ENCODE results near the gene ZNF428.
"Not testable (repeated sequence)": the region's sequence is repeated elsewhere in the genome, so short reads cannot be mapped to it uniquely, and the experiment has no call there.

The ZNF428 gene

DNA sequence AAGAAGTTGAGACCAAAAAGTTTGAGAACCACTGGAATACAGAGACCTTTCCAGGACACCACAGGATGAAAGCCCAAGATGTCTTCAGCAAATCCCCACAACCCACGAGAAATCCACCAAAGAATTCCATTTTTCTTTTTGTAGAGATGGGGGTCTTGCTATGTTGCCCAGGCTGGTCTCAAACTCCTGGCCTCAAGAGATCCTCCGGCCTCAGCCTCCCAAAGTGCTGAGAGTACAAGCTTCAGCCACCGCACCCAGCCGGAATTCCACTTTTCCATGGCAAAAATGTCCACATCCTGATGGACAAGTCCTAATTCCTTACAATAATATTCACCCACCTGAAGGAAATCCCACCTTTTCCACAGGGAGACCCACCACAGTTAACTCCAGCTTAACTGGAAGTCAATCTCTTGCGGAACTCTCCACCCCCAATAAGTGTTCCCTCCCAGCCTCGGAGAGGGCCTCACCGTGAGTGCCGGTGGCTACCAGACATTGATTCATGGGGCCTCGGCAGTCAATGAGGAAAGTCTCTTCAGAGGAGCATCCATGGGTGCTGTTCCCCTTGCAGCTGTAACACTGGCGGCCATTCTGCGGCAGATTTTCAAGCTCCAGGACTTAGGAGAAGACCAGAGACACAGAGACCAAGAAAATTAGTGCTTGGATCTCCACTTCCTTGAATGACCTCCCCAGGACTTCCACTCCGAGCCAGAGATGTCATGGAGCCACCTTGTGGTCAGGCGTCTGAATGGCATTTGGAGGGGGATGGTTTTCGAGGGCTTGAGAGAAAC, 32.5 kb upstream of the ZNF428 start:
- no peaks in the 10 kb centered on the region; the same call in 1 of the 2 replicates for H3K36me3 ChIP-seq (ENCODE audit: insufficient read depth, low read length)
- H2AFZ ChIP-seq (ENCODE audit: low read length) = peak overlapping the region; percentile 84

DNA sequence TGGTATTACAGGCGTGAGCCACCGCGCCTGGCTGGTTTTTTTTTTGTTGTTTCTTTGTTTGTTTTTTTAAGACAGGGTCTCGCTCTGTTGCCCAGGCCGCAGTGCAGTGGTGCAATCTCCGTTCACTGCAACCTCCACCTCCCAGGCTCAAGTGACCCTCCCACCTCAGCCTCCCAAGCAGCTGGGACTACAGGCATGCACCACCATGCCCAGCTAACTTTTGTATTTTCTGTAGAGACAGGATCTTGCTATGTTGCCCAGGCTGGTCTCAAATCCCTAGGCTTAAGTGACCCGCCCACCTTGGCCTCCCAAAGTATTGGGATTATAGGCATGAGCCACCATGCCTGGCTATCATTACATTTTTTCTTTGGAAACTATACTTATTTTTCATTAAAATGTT, 30.8 kb upstream of the ZNF428 start:
- H3K9me3 ChIP-seq (ENCODE audit: insufficient read depth, low read depth, low read length); H4K20me1 ChIP-seq (ENCODE audit: insufficient read depth, low read length, poor library complexity, severe bottlenecking); H3K9ac ChIP-seq (ENCODE audit: low read depth, low read length, poor library complexity, severe bottlenecking); H3K4me1 ChIP-seq (ENCODE audit: insufficient read depth, low read length, poor library complexity, severe bottlenecking); H3F3A ChIP-seq (ENCODE audit: low read depth); H3K4me2 ChIP-seq (ENCODE audit: low read depth, low read length, poor library complexity, severe bottlenecking); H3K27me3 ChIP-seq (ENCODE audit: insufficient read depth, low read length, poor library complexity, severe bottlenecking); H3K79me2 ChIP-seq (ENCODE audit: insufficient read depth, low read length); H3K36me3 ChIP-seq (ENCODE audit: insufficient read depth, low read length); H3K4me3 ChIP-seq (ENCODE audit: low read length, poor library complexity, severe bottlenecking); H2AFZ ChIP-seq (ENCODE audit: low read length); H3K9me2 ChIP-seq (replicated peaks; ENCODE audit: low read depth, low read length): not testable (repeated sequence)

More for the DNA sequence above, 32.5 kb upstream of the ZNF428 start:
- H3K4me2 ChIP-seq (ENCODE audit: low read depth, low read length, poor library complexity, severe bottlenecking) = peak overlapping the region; percentile 8
- H3K4me3 ChIP-seq (ENCODE audit: low read length, poor library complexity, severe bottlenecking) = peak overlapping the region; percentile 25
- H3K79me2 ChIP-seq (ENCODE audit: insufficient read depth, low read length) = no peaks in the 10 kb centered on the region
- no peak overlapping the region for H3K9ac ChIP-seq (ENCODE audit: low read depth, low read length, poor library complexity, severe bottlenecking)
- H4K20me1 ChIP-seq (ENCODE audit: insufficient read depth, low read length, poor library complexity, severe bottlenecking) = no peaks in the 10 kb centered on the region
- TF ChIP-seq EZH2phosphoT487 (IDR thresholded peaks at IDR 0.05; ENCODE audit: borderline replicate concordance) (no peak), CTCF (conservative IDR thresholded peaks at IDR 0.05; ENCODE audit: low read length) (peak; percentile 88)
- no peaks in the 10 kb centered on the region for H3K4me1 ChIP-seq (ENCODE audit: insufficient read depth, low read length, poor library complexity, severe bottlenecking)
- no peaks in the 10 kb centered on the region for H3K9me3 ChIP-seq (ENCODE audit: insufficient read depth, low read depth, low read length)
- H3F3A ChIP-seq (ENCODE audit: low read depth) = no peaks in the 10 kb centered on the region
- no peaks in the 10 kb centered on the region for H3K27me3 ChIP-seq (ENCODE audit: insufficient read depth, low read length, poor library complexity, severe bottlenecking)
- no peaks in the 10 kb centered on the region for H3K9me2 ChIP-seq (replicated peaks; ENCODE audit: low read depth, low read length)

DNA sequence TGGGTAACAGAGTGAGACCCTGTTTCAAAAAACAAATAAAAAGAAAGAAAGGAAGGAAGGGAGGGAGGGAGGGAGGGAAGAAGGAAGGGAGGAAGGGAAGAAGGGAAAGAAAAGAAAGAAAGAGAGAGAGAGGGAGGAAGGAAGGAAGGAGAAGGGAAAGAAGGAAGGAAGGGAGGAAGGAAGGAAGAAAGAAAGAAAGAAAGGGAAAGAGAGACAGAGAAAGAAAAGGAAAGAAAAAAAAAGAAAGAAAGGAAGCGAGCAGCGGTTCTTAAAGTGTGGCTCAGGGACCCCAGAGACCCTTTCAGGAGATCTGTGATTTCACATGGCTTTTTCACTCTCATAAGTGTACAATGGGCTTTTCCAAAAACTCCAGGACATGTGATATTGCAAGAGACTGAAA, 30.1 kb upstream of the ZNF428 start:
- Histone ChIP-seq H2AFZ (ENCODE audit: low read length) (no peak overlapping the region), H3K36me3 (ENCODE audit: insufficient read depth, low read length) (no peaks in the 10 kb centered on the region; the same call in 1 of the 2 replicates), H3K4me3 (ENCODE audit: low read length, poor library complexity, severe bottlenecking) (no peak overlapping the region), H3K4me2 (ENCODE audit: low read depth, low read length, poor library complexity, severe bottlenecking) (no peak overlapping the region), H3K27me3 (ENCODE audit: insufficient read depth, low read length, poor library complexity, severe bottlenecking) (no peaks in the 10 kb centered on the region), H3K79me2 (ENCODE audit: insufficient read depth, low read length) (no peaks in the 10 kb centered on the region), H3F3A (ENCODE audit: low read depth) (no peaks in the 10 kb centered on the region), H3K9ac (ENCODE audit: low read depth, low read length, poor library complexity, severe bottlenecking) (no peak overlapping the region), H3K9me2 (replicated peaks; ENCODE audit: low read depth, low read length) (no peaks in the 10 kb centered on the region), H3K9me3 (ENCODE audit: insufficient read depth, low read depth, low read length) (no peaks in the 10 kb centered on the region), H4K20me1 (ENCODE audit: insufficient read depth, low read length, poor library complexity, severe bottlenecking) (no peaks in the 10 kb centered on the region), H3K4me1 (ENCODE audit: insufficient read depth, low read length, poor library complexity, severe bottlenecking) (no peaks in the 10 kb centered on the region)
- TF ChIP-seq EZH2phosphoT487 (IDR thresholded peaks at IDR 0.05; ENCODE audit: borderline replicate concordance) (no peak), CTCF (conservative IDR thresholded peaks at IDR 0.05; ENCODE audit: low read length) (no peak)

DNA sequence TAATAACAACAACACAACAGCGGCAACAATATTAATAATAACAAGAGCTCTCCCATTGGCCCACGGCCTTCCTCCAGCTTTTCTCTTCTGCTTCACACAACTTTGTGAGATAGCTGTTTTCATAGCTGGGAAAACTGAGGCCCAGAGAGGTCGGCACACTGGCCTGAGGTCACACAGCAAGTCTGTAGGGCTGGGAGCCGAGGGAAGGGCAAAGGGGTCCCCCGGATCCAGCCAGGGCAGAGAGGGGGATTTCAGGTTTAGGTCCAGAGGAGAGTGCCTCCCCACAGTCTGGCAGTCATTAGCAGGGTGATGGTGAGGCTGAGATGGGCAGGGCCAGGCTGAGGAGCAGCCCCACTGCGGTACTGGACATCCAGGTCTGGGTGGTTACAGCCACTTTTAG, 29.2 kb upstream of the ZNF428 start:
- H3K4me1 ChIP-seq (ENCODE audit: insufficient read depth, low read length, poor library complexity, severe bottlenecking) = no peaks in the 10 kb centered on the region
- H4K20me1 ChIP-seq (ENCODE audit: insufficient read depth, low read length, poor library complexity, severe bottlenecking) = no peaks in the 10 kb centered on the region
- H3K36me3 ChIP-seq (ENCODE audit: insufficient read depth, low read length) = no peaks in the 10 kb centered on the region; the same call in 1 of the 2 replicates
- no peaks in the 10 kb centered on the region for H3K27me3 ChIP-seq (ENCODE audit: insufficient read depth, low read length, poor library complexity, severe bottlenecking)
- no peaks in the 10 kb centered on the region for H3K9me2 ChIP-seq (replicated peaks; ENCODE audit: low read depth, low read length)
- no peak overlapping the region for H3K9ac ChIP-seq (ENCODE audit: low read depth, low read length, poor library complexity, severe bottlenecking)
- H3F3A ChIP-seq (ENCODE audit: low read depth) = no peaks in the 10 kb centered on the region
- no peak overlapping the region for H3K4me3 ChIP-seq (ENCODE audit: low read length, poor library complexity, severe bottlenecking)
- no peaks in the 10 kb centered on the region for H3K79me2 ChIP-seq (ENCODE audit: insufficient read depth, low read length)
- no peak overlapping the region for H2AFZ ChIP-seq (ENCODE audit: low read length)
- no peaks in the 10 kb centered on the region for H3K9me3 ChIP-seq (ENCODE audit: insufficient read depth, low read depth, low read length)
- H3K4me2 ChIP-seq (ENCODE audit: low read depth, low read length, poor library complexity, severe bottlenecking) = no peak overlapping the region
- no peak for TF ChIP-seq CTCF (conservative IDR thresholded peaks at IDR 0.05; ENCODE audit: low read length)
- TF ChIP-seq EZH2phosphoT487 (IDR thresholded peaks at IDR 0.05; ENCODE audit: borderline replicate concordance) = no peak

Measured in Loucy (cell line).